HepG2 (cell line): ENCODE data around the gene IDH3A. TPM values are rescaled to one million over a fixed set of nuclear protein-coding genes. Genes with fewer than 3 reads are reported as not detected.

Experiments
- ATAC-seq: fragments of 200-7000 bp; cut with Tn5 transposase; 3 replicates; pipeline ENCODE4 v1.9.1; 2020; ENCODE audit warnings: mild to moderate bottlenecking, moderate library complexity
- BruUV-seq: library from RNA; stranded (reverse); fragments of 400-500 nt; replicated peaks from 2 replicates; lab custom pipeline; 2021; lab: Mats Ljungman, UMichigan
- CTCF ChIA-PET: fragments of 300-600 bp; formaldehyde crosslinking; extraction: SDS; loops from one replicate; lab custom pipeline; 2021; ENCODE audit warnings: low total read pairs, inconsistent platforms, low intra/inter-chr PET ratio; lab: Yijun Ruan, JAX
- POLR2A ChIA-PET: fragments of 350-600 bp; sonication (Branson Sonifier 250); formaldehyde crosslinking; loops from one replicate; lab custom pipeline; 2020; ENCODE audit warnings: antibody characterized with exemption, inconsistent platforms; lab: Yijun Ruan, JAX
- DNase-seq: peaks from one replicate; pipeline ENCODE4 v3.0.0-alpha.2; 2015; ENCODE audit warnings: low spot score
- FAIRE-seq: peaks from 3 replicates; lab custom pipeline; 2011; peaks lifted over from hg19 to GRCh38; lab: Jason Lieb, UNC
- H2AFZ ChIP-seq: one replicate; pipeline ENCODE4 v1.6.1; 2011; ENCODE audit warnings: low read length, inconsistent platforms
- H3K27ac ChIP-seq: fragments of 300-600 bp; 3 replicates; pipeline ENCODE4 v1.8.0; 2011; ENCODE audit warnings: mixed run types, mild to moderate bottlenecking, mixed read lengths, low read length, inconsistent platforms; ENCODE audit not compliant: insufficient read depth; ENCODE audit errors: extremely low read length
- H3K27me3 ChIP-seq, 2 experiments: fragments of 200-600 bp in 1 of 2; 2 replicates in 1 of 2; 3 replicates in 1 of 2; pipeline versions ENCODE4 v1.6.0 to v1.8.0; 2011; ENCODE audit warnings: low read length in 2 of 2, mild to moderate bottlenecking in 2 of 2, moderate library complexity in 2 of 2, inconsistent platforms in 1 of 2; ENCODE audit not compliant: insufficient read depth in 2 of 2, control insufficient read depth in 1 of 2
- H3K36me3 ChIP-seq, 2 experiments: fragments of 200-600 bp in 1 of 2; replicated peaks in 1 of 2; 2 replicates in 1 of 2; 3 replicates in 1 of 2; pipeline versions ENCODE4 v1.5.1 to v1.8.0; 2011; ENCODE audit warnings: low read length in 2 of 2, inconsistent platforms in 1 of 2; ENCODE audit not compliant: insufficient read depth in 2 of 2, control insufficient read depth in 1 of 2
- H3K4me1 ChIP-seq: 2 replicates; pipeline ENCODE4 v1.5.1; 2012; ENCODE audit warnings: low read length, inconsistent platforms; ENCODE audit not compliant: insufficient read depth
- H3K4me2 ChIP-seq: 2 replicates; pipeline ENCODE4 v1.6.0; 2011; ENCODE audit warnings: low read depth, low read length, inconsistent platforms
- H3K4me3 ChIP-seq, 3 experiments: fragments of 200-600 bp in 1 of 3; sonication (generic), shearing (Covaris generic) in 1 of 3; replicated peaks in 1 of 3; 2 replicates each; pipeline ENCODE4 v1.5.1; 2011 to 2016; ENCODE audit warnings: low read length in 3 of 3, inconsistent platforms in 2 of 3, low read depth in 2 of 3, mild to moderate bottlenecking in 2 of 3, control low read depth in 1 of 3, mixed read lengths in 1 of 3; ENCODE audit not compliant: insufficient read depth in 1 of 3
- H3K79me2 ChIP-seq: one replicate; pipeline ENCODE4 v1.6.1; 2011; ENCODE audit warnings: low read length, inconsistent platforms; ENCODE audit not compliant: insufficient read depth
- H3K9ac ChIP-seq: 2 replicates; pipeline ENCODE4 v1.6.0; 2011; ENCODE audit warnings: mild to moderate bottlenecking, low read depth, low read length, inconsistent platforms; ENCODE audit not compliant: insufficient read depth
- H3K9me3 ChIP-seq: 2 replicates; pipeline ENCODE4 v1.5.1; 2012; ENCODE audit warnings: mild to moderate bottlenecking, low read length
- H4K20me1 ChIP-seq: 2 replicates; pipeline ENCODE4 v1.6.0; 2011; ENCODE audit warnings: inconsistent platforms, mild to moderate bottlenecking, low read length, moderate library complexity; ENCODE audit not compliant: insufficient read depth
- DPF2 ChIP-seq: sonication (generic); formaldehyde crosslinking; IDR thresholded peaks from 2 replicates; pipeline ENCODE4 v1.4.0; 2020; ENCODE audit warnings: mild to moderate bottlenecking, low read depth, missing genetic modification reagents, borderline replicate concordance
- HOXA9 ChIP-seq: sonication (generic); formaldehyde crosslinking; IDR thresholded peaks from 2 replicates; pipeline ENCODE4 v1.8.1; 2022; ENCODE audit warnings: missing genetic modification reagents, mild to moderate bottlenecking, moderate library complexity, borderline replicate concordance
- IRX3 ChIP-seq: sonication (generic); formaldehyde crosslinking; IDR thresholded peaks from 2 replicates; pipeline ENCODE4 v1.8.1; 2023; ENCODE audit warnings: mild to moderate bottlenecking, low read depth, missing genetic modification reagents, borderline replicate concordance
- MXI1 ChIP-seq: IDR thresholded peaks from 3 replicates; pipeline ENCODE4 v1.6.1; 2012; ENCODE audit warnings: low read depth, low read length, inconsistent platforms, borderline replicate concordance
- RAD21 ChIP-seq: fragments of 450-650 bp; formaldehyde crosslinking; IDR thresholded peaks from 2 replicates; pipeline ENCODE4 v1.5.0; 2020; ENCODE audit warnings: mild to moderate bottlenecking
- REXO4 ChIP-seq: sonication (generic); formaldehyde crosslinking; IDR thresholded peaks from 2 replicates; pipeline ENCODE4 v1.8.0; 2022; ENCODE audit warnings: missing genetic modification reagents, mild to moderate bottlenecking, borderline replicate concordance
- STAT5B ChIP-seq: sonication (generic); formaldehyde crosslinking; IDR thresholded peaks from 2 replicates; pipeline ENCODE4 v1.4.0; 2020; ENCODE audit warnings: missing genetic modification reagents
- ZBTB3 ChIP-seq: sonication (generic); formaldehyde crosslinking; IDR thresholded peaks from 2 replicates; pipeline ENCODE4 v1.4.0; 2020; ENCODE audit warnings: low read depth, mild to moderate bottlenecking, moderate library complexity, missing genetic modification reagents, borderline replicate concordance
- ZNF224 ChIP-seq: sonication (generic); formaldehyde crosslinking; IDR thresholded peaks from 2 replicates; pipeline ENCODE4 v1.5.0; 2020; ENCODE audit warnings: mild to moderate bottlenecking, missing genetic modification reagents
- ZNF251 ChIP-seq: sonication (generic); formaldehyde crosslinking; IDR thresholded peaks from 2 replicates; pipeline ENCODE4 v1.9.0; 2021; ENCODE audit warnings: mild to moderate bottlenecking, missing genetic modification reagents
- ZNF282 ChIP-seq: fragments of 450-650 bp; IDR thresholded peaks from 2 replicates; pipeline ENCODE4 v1.6.1; 2018; ENCODE audit not compliant: partially characterized antibody
- ZNF331 ChIP-seq: sonication (generic); formaldehyde crosslinking; IDR thresholded peaks from 2 replicates; pipeline ENCODE4 v1.4.0; 2020; ENCODE audit warnings: missing genetic modification reagents
- ZNF549 ChIP-seq: sonication (generic); formaldehyde crosslinking; IDR thresholded peaks from 2 replicates; pipeline ENCODE4 v1.5.0; 2020; ENCODE audit warnings: missing genetic modification reagents
- ZNF558 ChIP-seq: sonication (generic); formaldehyde crosslinking; IDR thresholded peaks from 2 replicates; pipeline ENCODE4 v1.9.0; 2022; ENCODE audit warnings: mild to moderate bottlenecking, missing genetic modification reagents, borderline replicate concordance
- ZNF772 ChIP-seq: sonication (generic); formaldehyde crosslinking; IDR thresholded peaks from 2 replicates; pipeline ENCODE4 v1.5.0; 2020; ENCODE audit warnings: mild to moderate bottlenecking, missing genetic modification reagents
- ZNF775 ChIP-seq: sonication (generic); formaldehyde crosslinking; IDR thresholded peaks from 2 replicates; pipeline ENCODE4 v1.4.0; 2020; ENCODE audit warnings: missing genetic modification reagents, mild to moderate bottlenecking, moderate library complexity, borderline replicate concordance
- WGBS: methylation state at CpG from one replicate; pipeline ENCODE4 v1.1.6; 2017; ENCODE audit warnings: low lambda C conversion rate; 5-methylcytosine and 5-hydroxymethylcytosine counted together
- in situ Hi-C: cut with HindIII; loops from 2 replicates; pipeline ENCODE4 v1.10.0; 2017; ENCODE audit warnings: low pct_unique_long_range_greater_than_20kb; ENCODE audit not compliant: extremely low pct_ligation_motif_present
- intact Hi-C: fragments of 100-400 bp; cut with micrococcal nuclease; formaldehyde crosslinking; loops from one replicate; pipeline ENCODE4 v1.10.0; 2022; ENCODE audit not compliant: unreplicated experiment
- polyA plus RNA-seq, 8 experiments: library from polyadenylated mRNA; depleted of rRNA in 3 of 8; stranded (reverse) in 7 of 8; unstranded in 1 of 8; fragments of >200 nt; fragmentation: Illumina TruSeq in 4 of 8; extraction: Trizol in 4 of 8; gene quantifications; 2 replicates each; pipeline versions ENCODE4 v1.2.1 to v1.2.3, GENCODE V29; 2011 to 2016; ENCODE audit warnings: low read depth in 4 of 8, missing spikeins in 1 of 8, mixed read lengths in 1 of 8; ENCODE audit not compliant: insufficient read depth in 1 of 8
- total RNA-seq, 5 experiments: library from RNA; depleted of rRNA; stranded (reverse); fragments of >200 nt; fragmentation: Illumina TruSeq; extraction: Trizol; gene quantifications; 2 replicates each; pipeline ENCODE4 v1.2.3, GENCODE V29; 2016; ENCODE audit warnings: low read depth in 1 of 5
- TF ChIP-seq, protein P1 (sequence below): IDR thresholded peaks from 2 replicates; pipeline ENCODE4 v1.6.1; 2016; ENCODE audit warnings: low read depth, borderline replicate concordance

IDH3A gene
- total and polyA plus RNA-seq, 2 of the 13 experiments (the other 11 are each of a cell fraction or from before 2014, with no cell fraction given), result 40.7 to 50.7 TPM

DNA sequence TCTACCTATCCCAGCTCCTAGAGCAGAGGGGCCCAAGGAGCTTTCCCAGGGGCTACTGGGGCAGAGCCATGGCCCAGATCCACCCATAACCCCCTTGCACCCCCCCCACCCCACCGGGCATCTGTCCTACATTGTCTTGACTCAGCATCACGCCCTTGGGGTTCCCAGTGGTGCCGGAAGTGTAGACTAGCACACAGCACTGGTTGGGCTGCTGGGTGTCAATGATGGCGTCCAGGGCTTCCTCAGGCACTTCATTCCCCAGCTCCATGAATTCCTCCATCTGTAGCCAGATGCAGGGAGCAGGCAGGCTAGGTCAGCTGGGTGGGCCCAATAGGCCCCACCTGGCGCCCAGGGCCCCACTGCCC lies 33.2 kb downstream of the IDH3A start:
- in situ Hi-C loops (no loop called here), intact Hi-C loops (no loop called here)
- H2AFZ ChIP-seq, result no peak overlapping the region
- no peaks in the 10 kb centered on the region for H3K36me3 ChIP-seq
- no peaks in the 10 kb centered on the region for H3K79me2 ChIP-seq
- ATAC-seq, result no peak
- no peaks in the 10 kb centered on the region for H3K9me3 ChIP-seq
- 75% methylated on average over 2 of the region's 5 CpGs for WGBS
- H3K27ac ChIP-seq, result no peak overlapping the region
- H3K27me3 ChIP-seq, result no peaks in the 10 kb centered on the region
- POLR2A ChIA-PET, result interaction anchor here (1.1 kb wide), 1 partner anchor 10 kb away, joined by 3 read pairs; no protein-coding TSS in a partner anchor
- FAIRE-seq, result no peak
- H3K4me1 ChIP-seq, result 0 out of 2 replicates have a peak, but pooled peaks cover 6% of the 10 kb centered on the region
- BruUV-seq, result no TSS peak
- no peak overlapping the region for H3K9ac ChIP-seq
- TF ChIP-seq ZNF282 (no peak), ZNF549 (CRISPR knock-in tag) (no peak), ZNF224 (CRISPR knock-in tag) (no peak), ZNF331 (CRISPR knock-in tag) (no peak), IRX3 (CRISPR knock-in tag) (no peak), ZNF772 (CRISPR knock-in tag) (no peak), HOXA9 (CRISPR knock-in tag) (no peak), ZNF251 (no peak), REXO4 (CRISPR knock-in tag) (no peak), DPF2 (no peak), ZNF558 (CRISPR knock-in tag) (no peak), RAD21 (no peak), MXI1 (no peak), ZNF775 (CRISPR knock-in tag) (no peak), ZBTB3 (no peak), STAT5B (CRISPR knock-in tag) (no peak)
- TF ChIP-seq, protein P1, sequence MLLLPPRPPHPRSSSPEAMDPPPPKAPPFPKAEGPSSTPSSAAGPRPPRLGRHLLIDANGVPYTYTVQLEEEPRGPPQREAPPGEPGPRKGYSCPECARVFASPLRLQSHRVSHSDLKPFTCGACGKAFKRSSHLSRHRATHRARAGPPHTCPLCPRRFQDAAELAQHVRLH (CRISPR knock-in tag), result no peak
- CTCF ChIA-PET, result no interaction called here
- no peak overlapping the region for H3K4me2 ChIP-seq
- DNase-seq, result no peak
- no peaks in the 10 kb centered on the region for H4K20me1 ChIP-seq
- no peak overlapping the region for H3K4me3 ChIP-seq
